ENCODE results near the gene AGO3.

Gene AGO3

GRCh38 chr1:36096500-36097432 is 165.9 kb downstream of the AGO3 start:
- peak; percentile 41 for DNase-seq (ENCODE audit: low spot score)

GRCh38 chr1:36097693-36098585 is 167.0 kb downstream of the AGO3 start:
- DNase-seq (ENCODE audit: low spot score): no peak

- no peak for DNase-seq (ENCODE audit: low spot score)
Measured at GRCh38 chr1:36098650-36099365, 167.9 kb downstream of the AGO3 start.

- peak; percentile 56 for DNase-seq (ENCODE audit: low spot score)
Measured at GRCh38 chr1:36099681-36100341, 168.9 kb downstream of the AGO3 start.

- no peak for DNase-seq (ENCODE audit: low spot score)
Measured at GRCh38 chr1:36100376-36100775, 169.5 kb downstream of the AGO3 start.

- no peak for DNase-seq (ENCODE audit: low spot score)
Measured at GRCh38 chr1:36101546-36101945, 170.6 kb downstream of the AGO3 start.

- no peak for DNase-seq (ENCODE audit: low spot score)
Measured at GRCh38 chr1:36106269-36106668, 175.4 kb downstream of the AGO3 start.

- no peak for DNase-seq (ENCODE audit: low spot score)
Measured at GRCh38 chr1:36107394-36107793, 176.5 kb downstream of the AGO3 start.

GRCh38 chr1:36108314-36108713 is 177.4 kb downstream of the AGO3 start:
- no peak for DNase-seq (ENCODE audit: low spot score)

- DNase-seq (ENCODE audit: low spot score): no peak
Measured at GRCh38 chr1:36109041-36109679, 178.3 kb downstream of the AGO3 start.

GRCh38 chr1:36111151-36111550 is 180.2 kb downstream of the AGO3 start:
- DNase-seq (ENCODE audit: low spot score): no peak

GRCh38 chr1:36112823-36113222 is 181.9 kb downstream of the AGO3 start:
- no peak for DNase-seq (ENCODE audit: low spot score)

- DNase-seq (ENCODE audit: low spot score): no peak
Measured at GRCh38 chr1:36114371-36114770, 183.5 kb downstream of the AGO3 start.

GRCh38 chr1:36115200-36115669 is 184.3 kb downstream of the AGO3 start:
- no peak for DNase-seq (ENCODE audit: low spot score)

GRCh38 chr1:36115931-36116330 is 185.0 kb downstream of the AGO3 start:
- no peak for DNase-seq (ENCODE audit: low spot score)

- no peak for DNase-seq (ENCODE audit: low spot score)
Measured at GRCh38 chr1:36116901-36117300, 186.0 kb downstream of the AGO3 start.

GRCh38 chr1:36118447-36119204 is 187.7 kb downstream of the AGO3 start:
- no peak for DNase-seq (ENCODE audit: low spot score)

- no peak for DNase-seq (ENCODE audit: low spot score)
Measured at GRCh38 chr1:36119456-36119855, 188.6 kb downstream of the AGO3 start.
